ENCODE data around the gene ERBB2. TPM values are rescaled to one million over a fixed set of nuclear protein-coding genes. Genes with fewer than 3 reads are reported as not detected.

ERBB2 gene
- total and polyA plus RNA-seq, 2 of the 13 experiments (the other 11 are each of a cell fraction or from before 2014, with no cell fraction given): 57.7 to 64.1 TPM

DNA sequence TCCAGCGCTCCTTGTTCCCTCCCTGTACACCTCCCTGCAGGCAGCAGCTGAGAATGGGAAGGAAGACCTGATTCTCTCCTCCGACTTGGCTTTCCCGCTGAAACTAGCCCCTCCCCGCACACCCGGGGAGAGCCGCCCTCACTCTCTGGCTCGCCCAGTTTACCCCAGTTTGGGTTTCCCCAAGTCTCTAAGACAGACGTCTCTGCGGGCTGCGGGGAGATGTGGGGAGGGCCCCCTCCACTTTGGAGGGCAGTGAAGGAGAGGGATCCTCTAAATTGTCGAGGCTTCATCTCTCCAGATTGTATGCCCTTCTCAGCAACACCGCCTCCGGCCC is 38.7 kb downstream of the ERBB2 start:
- DNase-seq (ENCODE audit: low spot score): peak; percentile 50
- Histone ChIP-seq H3K4me2 (ENCODE audit: low read depth, low read length) (peak overlapping the region; percentile 82), H3K36me3 (replicated peaks in 1 of 2; ENCODE audit: control insufficient read depth in 1 of 2, insufficient read depth in 2 of 2, low read length in 2 of 2) (peaks cover 15 to 18% of the 10 kb centered on the region in 2 experiments), H3K27me3 (ENCODE audit: control insufficient read depth in 1 of 2, insufficient read depth in 2 of 2, low read length in 2 of 2) (no peaks in the 10 kb centered on the region; a peak in 1 of 5 replicates), H2AFZ (ENCODE audit: low read length) (no peak overlapping the region), H3K79me2 (ENCODE audit: insufficient read depth, low read length) (peaks cover 38% of the 10 kb centered on the region), H3K27ac (ENCODE audit: extremely low read length, insufficient read depth, low read length) (peak overlapping the region; percentile 97), H4K20me1 (ENCODE audit: insufficient read depth, low read length) (peaks cover 7% of the 10 kb centered on the region; the same call in 1 of the 2 replicates), H3K9me3 (ENCODE audit: low read length) (no peaks in the 10 kb centered on the region), H3K4me3 (replicated peaks in 1 of 3; ENCODE audit: insufficient read depth in 1 of 3, low read depth in 2 of 3, low read length in 3 of 3) (peak overlapping the region; percentile 89 to 96 (median 95)), H3K9ac (ENCODE audit: insufficient read depth, low read depth, low read length) (peak overlapping the region; percentile 95), H3K4me1 (ENCODE audit: insufficient read depth, low read length) (peaks cover 44% of the 10 kb centered on the region)
- no peak for FAIRE-seq
- 0% methylated on average over 11 of the region's 13 CpGs for WGBS (ENCODE audit: low lambda C conversion rate)
- no TSS peak for BruUV-seq (replicated peaks)
- ATAC-seq: peak; percentile 8
- CTCF ChIA-PET (ENCODE audit: low intra/inter-chr PET ratio, low total read pairs): interaction anchor here (2.4 kb wide), 1 partner anchor 16 kb away, joined by 11 read pairs; no protein-coding TSS in a partner anchor
- intact Hi-C loops (cut with micrococcal nuclease; ENCODE audit: unreplicated experiment) (loop anchor here (10.0 kb wide), 1 partner anchor 274 kb away; the partner anchor contains the start of gene CDK12), in situ Hi-C loops (cut with HindIII; ENCODE audit: extremely low pct_ligation_motif_present, low pct_unique_long_range_greater_than_20kb) (no loop called here)
- POLR2A ChIA-PET: interaction anchor here (1.0 to 3.0 kb wide), 18 partner anchors 9 to 867 kb away, joined by 3 to 79 read pairs (median 10); partner anchors contain the start of genes ERBB2, LRRC3C, MIEN1 and ORMDL3
- TF ChIP-seq, protein P1, sequence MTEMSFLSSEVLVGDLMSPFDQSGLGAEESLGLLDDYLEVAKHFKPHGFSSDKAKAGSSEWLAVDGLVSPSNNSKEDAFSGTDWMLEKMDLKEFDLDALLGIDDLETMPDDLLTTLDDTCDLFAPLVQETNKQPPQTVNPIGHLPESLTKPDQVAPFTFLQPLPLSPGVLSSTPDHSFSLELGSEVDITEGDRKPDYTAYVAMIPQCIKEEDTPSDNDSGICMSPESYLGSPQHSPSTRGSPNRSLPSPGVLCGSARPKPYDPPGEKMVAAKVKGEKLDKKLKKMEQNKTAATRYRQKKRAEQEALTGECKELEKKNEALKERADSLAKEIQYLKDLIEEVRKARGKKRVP (CRISPR knock-in tag; IDR thresholded peaks at IDR 0.05): no peak
- TF ChIP-seq, protein P2, sequence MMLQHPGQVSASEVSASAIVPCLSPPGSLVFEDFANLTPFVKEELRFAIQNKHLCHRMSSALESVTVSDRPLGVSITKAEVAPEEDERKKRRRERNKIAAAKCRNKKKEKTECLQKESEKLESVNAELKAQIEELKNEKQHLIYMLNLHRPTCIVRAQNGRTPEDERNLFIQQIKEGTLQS (CRISPR knock-in tag; IDR thresholded peaks at IDR 0.05): no peak
- TF ChIP-seq ZBTB10 (CRISPR knock-in tag; IDR thresholded peaks at IDR 0.05; ENCODE audit: borderline replicate concordance) (no peak), NONO (IDR thresholded peaks at IDR 0.05) (no peak), NONO (CRISPR knock-in tag; conservative IDR thresholded peaks at IDR 0.05) (no peak), ZNF816 (CRISPR knock-in tag; IDR thresholded peaks at IDR 0.05; ENCODE audit: borderline replicate concordance) (peak; percentile 1; the same call in 1 of the 2 replicates), ZNF615 (CRISPR knock-in tag; IDR thresholded peaks at IDR 0.05; ENCODE audit: borderline replicate concordance) (0 out of 2 replicates have a peak, but pooled peaks have one; percentile 16), PCBP2 (optimal IDR thresholded peaks at IDR 0.05; ENCODE audit: low read depth, low read length, poor library complexity, severe bottlenecking) (peak; percentile 12), MEIS2 (CRISPR knock-in tag; IDR thresholded peaks at IDR 0.05) (no peak), ZC3H4 (CRISPR knock-in tag; IDR thresholded peaks at IDR 0.05; ENCODE audit: borderline replicate concordance) (no peak), ZKSCAN5 (CRISPR knock-in tag; IDR thresholded peaks at IDR 0.05) (peak; percentile 3; the same call in 1 of the 2 replicates), ZNF563 (CRISPR knock-in tag; IDR thresholded peaks at IDR 0.05) (no peak), ZNF660 (CRISPR knock-in tag; IDR thresholded peaks at IDR 0.05; ENCODE audit: borderline replicate concordance, low read depth) (no peak), ERF (CRISPR knock-in tag; IDR thresholded peaks at IDR 0.05) (no peak), ZNF883 (CRISPR knock-in tag; IDR thresholded peaks at IDR 0.05; ENCODE audit: not compliant biosample characterization) (no peak), AGO2 (optimal IDR thresholded peaks at IDR 0.05; ENCODE audit: low read depth, low read length) (peak; percentile 73), TP53 (CRISPR knock-in tag; conservative IDR thresholded peaks at IDR 0.05) (no peak), HDAC2 (CRISPR knock-in tag; IDR thresholded peaks at IDR 0.05) (0 out of 2 replicates have a peak, but pooled peaks have one; percentile 5)
- TF ChIP-seq, protein P3, sequence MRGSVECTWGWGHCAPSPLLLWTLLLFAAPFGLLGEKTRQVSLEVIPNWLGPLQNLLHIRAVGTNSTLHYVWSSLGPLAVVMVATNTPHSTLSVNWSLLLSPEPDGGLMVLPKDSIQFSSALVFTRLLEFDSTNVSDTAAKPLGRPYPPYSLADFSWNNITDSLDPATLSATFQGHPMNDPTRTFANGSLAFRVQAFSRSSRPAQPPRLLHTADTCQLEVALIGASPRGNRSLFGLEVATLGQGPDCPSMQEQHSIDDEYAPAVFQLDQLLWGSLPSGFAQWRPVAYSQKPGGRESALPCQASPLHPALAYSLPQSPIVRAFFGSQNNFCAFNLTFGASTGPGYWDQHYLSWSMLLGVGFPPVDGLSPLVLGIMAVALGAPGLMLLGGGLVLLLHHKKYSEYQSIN (CRISPR knock-in tag; IDR thresholded peaks at IDR 0.05; ENCODE audit: borderline replicate concordance): no peak
